K562 (cell line): Measurements from ENCODE around the gene COPA. TPM values are rescaled to one million over a fixed set of nuclear protein-coding genes. Genes with fewer than 3 reads are reported as not detected.

ENCODE experiments used
- CBX1 ChIP-seq: sonication (generic); IDR thresholded peaks from 2 replicates; pipeline ENCODE4 v1.6.1; 2016; ENCODE audit warnings: antibody characterized with exemption, low read depth, mild to moderate bottlenecking
- CEBPG ChIP-seq, 3 experiments: fragments of 200-800 bp in 1 of 3; sonication (Bioruptor generic) in 1 of 3; sonication (generic) in 1 of 3; formaldehyde crosslinking in 1 of 3; IDR thresholded peaks in 2 of 3; conservative IDR thresholded peaks in 1 of 3; 2 replicates each; pipeline versions ENCODE4 v1.6.1 to v1.8.0; 2016 to 2022; ENCODE audit warnings: missing compliant biosample characterization in 2 of 3, missing genetic modification characterization in 2 of 3, mild to moderate bottlenecking in 1 of 3, missing genetic modification reagents in 1 of 3
- HDAC8 ChIP-seq: fragments of 450-650 bp; IDR thresholded peaks from 2 replicates; pipeline ENCODE4 v1.6.1; 2016; ENCODE audit warnings: mild to moderate bottlenecking, missing genetic modification characterization, moderate library complexity, missing compliant biosample characterization
- MECOM ChIP-seq: fragments of 250-450 bp; sonication (Bioruptor Pico); IDR thresholded peaks from 2 replicates; pipeline ENCODE4 v1.8.0; 2022; ENCODE audit warnings: inconsistent platforms
- MTA3 ChIP-seq: fragments of 450-650 bp; formaldehyde crosslinking; IDR thresholded peaks from 2 replicates; pipeline ENCODE4 v1.6.1; 2017; ENCODE audit warnings: mild to moderate bottlenecking, borderline replicate concordance
- NCOA4 ChIP-seq: fragments of 450-650 bp; IDR thresholded peaks from 2 replicates; pipeline ENCODE4 v1.6.1; 2018; ENCODE audit warnings: mild to moderate bottlenecking; ENCODE audit not compliant: partially characterized antibody
- PHF8 ChIP-seq: fragments of 200-600 bp; sonication (generic); IDR thresholded peaks from 2 replicates; pipeline ENCODE4 v1.6.1; 2012; ENCODE audit warnings: mixed run types, mild to moderate bottlenecking, inconsistent platforms, low read length, moderate library complexity, borderline replicate concordance
- POU5F1 ChIP-seq: fragments of 150-350 bp; IDR thresholded peaks from 2 replicates; pipeline ENCODE4 v1.6.1; 2014; ENCODE audit warnings: borderline replicate concordance, low read length, low read depth, mild to moderate bottlenecking; ENCODE audit not compliant: partially characterized antibody
- SRSF7 ChIP-seq: fragments of 200-400 bp; formaldehyde crosslinking; optimal IDR thresholded peaks from 2 replicates; pipeline ENCODE3; 2017; ENCODE audit warnings: mild to moderate bottlenecking, low read depth, low read length
- TAF9B ChIP-seq: fragments of 450-650 bp; IDR thresholded peaks from 2 replicates; pipeline ENCODE4 v1.6.1; 2018; ENCODE audit warnings: mild to moderate bottlenecking; ENCODE audit not compliant: partially characterized antibody
- TBL1XR1 ChIP-seq, 2 experiments: IDR thresholded peaks; 2 replicates each; pipeline ENCODE4 v1.6.1; 2012; ENCODE audit warnings: improper control_type of control experiment in 2 of 2, low read length in 2 of 2, mild to moderate bottlenecking in 1 of 2
- TCF7L2 ChIP-seq: fragments of 150-350 bp; IDR thresholded peaks from 2 replicates; pipeline ENCODE4 v1.6.1; 2016; ENCODE audit warnings: low read depth, mild to moderate bottlenecking, low read length, moderate library complexity
- YY1 ChIP-seq, 3 experiments: IDR thresholded peaks; 2 replicates each; pipeline ENCODE4 v1.6.1; 2011; ENCODE audit warnings: low read length in 2 of 3, mild to moderate bottlenecking in 2 of 3, moderate library complexity in 2 of 3, borderline replicate concordance in 1 of 3, control low read depth in 1 of 3, low read depth in 1 of 3; ENCODE audit not compliant: insufficient read depth in 3 of 3, insufficient replicate concordance in 2 of 3, control insufficient read depth in 1 of 3, insufficient read length in 1 of 3; ENCODE audit errors: extremely low read depth in 1 of 3
- ZNF584 ChIP-seq: fragments of 200-800 bp; sonication (Bioruptor generic); IDR thresholded peaks from 2 replicates; pipeline ENCODE4 v1.6.1; 2016; ENCODE audit warnings: low read depth, mild to moderate bottlenecking, missing genetic modification characterization, missing compliant biosample characterization
- ZNF79 ChIP-seq: fragments of 250-450 bp; sonication (Bioruptor Pico); IDR thresholded peaks from 2 replicates; pipeline ENCODE4 v1.4.0; 2020; ENCODE audit warnings: low read depth, mild to moderate bottlenecking, moderate library complexity
- ZSCAN32 ChIP-seq: fragments of 450-650 bp; formaldehyde crosslinking; IDR thresholded peaks from 2 replicates; pipeline ENCODE4 v1.4.0; 2020; ENCODE audit warnings: mild to moderate bottlenecking, moderate library complexity
- polyA plus RNA-seq, 8 experiments: library from polyadenylated mRNA; depleted of rRNA in 4 of 8; stranded (reverse) in 5 of 8; unstranded in 3 of 8; fragments of >200 nt; fragmentation: Nextera tagmentation in 2 of 8; fragmentation: Illumina TruSeq in 1 of 8; extraction: Ambion mirVana in 2 of 8; extraction: Trizol in 1 of 8; gene quantifications; 2 replicates each; pipeline versions ENCODE4 v1.2.1 to v1.2.3, GENCODE V29; 2011 to 2014; ENCODE audit warnings: inconsistent platforms in 1 of 8, missing spikeins in 1 of 8
- total RNA-seq, 7 experiments: library from RNA; depleted of rRNA in 6 of 7; stranded (reverse); fragments of >200 nt in 6 of 7; fragmentation: Illumina TruSeq in 2 of 7; extraction: Trizol in 2 of 7; gene quantifications; 2 replicates each; pipeline versions ENCODE4 v1.2.1 to v1.2.3, GENCODE V29; 2011 to 2021; ENCODE audit warnings: low replicate concordance in 1 of 7
- TF ChIP-seq, protein P1 (sequence below): sonication (generic); formaldehyde crosslinking; IDR thresholded peaks from 2 replicates; pipeline ENCODE4 v1.8.0; 2023; ENCODE audit warnings: mild to moderate bottlenecking, missing genetic modification reagents
- TF ChIP-seq, protein P2 (sequence below): fragments of 450-650 bp; IDR thresholded peaks from 2 replicates; pipeline ENCODE4 v1.6.1; 2016; ENCODE audit warnings: antibody characterized with exemption
- TF ChIP-seq, protein P3 (sequence below): fragments of 450-650 bp; formaldehyde crosslinking; IDR thresholded peaks from 2 replicates; pipeline ENCODE4 v1.4.0; 2020; ENCODE audit warnings: mild to moderate bottlenecking
- TF ChIP-seq, protein P4 (sequence below): fragments of 250-450 bp; sonication (Bioruptor Pico); IDR thresholded peaks from 2 replicates; pipeline ENCODE4 v1.8.0; 2021; ENCODE audit warnings: mild to moderate bottlenecking, moderate library complexity
- TF ChIP-seq, protein P5 (sequence below): fragments of 450-650 bp; IDR thresholded peaks from 2 replicates; pipeline ENCODE4 v1.6.1; 2016; ENCODE audit warnings: low read depth, mild to moderate bottlenecking, moderate library complexity

The COPA gene
- total and polyA plus RNA-seq, 9 of the 15 experiments (the other 6 are each of a cell fraction or from before 2014, with no cell fraction given): 49.8 to 222 (median 110) TPM

DNA sequence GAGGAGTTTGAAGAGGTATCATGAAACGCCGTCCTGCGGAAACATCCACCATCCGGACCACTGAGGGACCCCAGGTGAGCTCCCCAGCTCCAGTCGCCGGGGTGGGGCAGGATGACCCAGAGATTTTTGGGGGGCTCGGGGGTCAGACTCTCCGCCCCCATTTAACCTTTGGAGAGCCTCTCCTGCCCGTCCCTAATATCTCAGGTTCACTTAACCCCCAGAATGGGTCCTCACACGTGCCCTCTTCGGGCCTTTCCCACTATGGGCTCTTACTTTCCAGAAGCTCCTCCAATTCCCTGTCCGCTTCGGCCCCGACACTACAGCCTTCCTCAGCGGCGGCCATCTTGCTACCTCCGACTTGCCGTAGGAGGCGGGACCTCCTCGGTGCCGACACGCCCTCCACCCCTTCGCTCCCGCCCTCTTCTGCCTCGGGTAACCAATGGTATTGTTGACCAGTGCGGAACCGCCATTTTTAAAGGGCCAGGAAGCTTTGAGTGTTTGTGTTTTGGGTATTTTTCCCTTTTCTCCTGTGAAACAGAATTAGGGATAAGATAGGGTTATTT is 58.2 kb downstream of the COPA start, which contains the start of gene PEX19 (continued):
- TF ChIP-seq, protein P1, sequence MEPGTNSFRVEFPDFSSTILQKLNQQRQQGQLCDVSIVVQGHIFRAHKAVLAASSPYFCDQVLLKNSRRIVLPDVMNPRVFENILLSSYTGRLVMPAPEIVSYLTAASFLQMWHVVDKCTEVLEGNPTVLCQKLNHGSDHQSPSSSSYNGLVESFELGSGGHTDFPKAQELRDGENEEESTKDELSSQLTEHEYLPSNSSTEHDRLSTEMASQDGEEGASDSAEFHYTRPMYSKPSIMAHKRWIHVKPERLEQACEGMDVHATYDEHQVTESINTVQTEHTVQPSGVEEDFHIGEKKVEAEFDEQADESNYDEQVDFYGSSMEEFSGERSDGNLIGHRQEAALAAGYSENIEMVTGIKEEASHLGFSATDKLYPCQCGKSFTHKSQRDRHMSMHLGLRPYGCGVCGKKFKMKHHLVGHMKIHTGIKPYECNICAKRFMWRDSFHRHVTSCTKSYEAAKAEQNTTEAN (CRISPR knock-in tag): no peak
- TF ChIP-seq, protein P2, sequence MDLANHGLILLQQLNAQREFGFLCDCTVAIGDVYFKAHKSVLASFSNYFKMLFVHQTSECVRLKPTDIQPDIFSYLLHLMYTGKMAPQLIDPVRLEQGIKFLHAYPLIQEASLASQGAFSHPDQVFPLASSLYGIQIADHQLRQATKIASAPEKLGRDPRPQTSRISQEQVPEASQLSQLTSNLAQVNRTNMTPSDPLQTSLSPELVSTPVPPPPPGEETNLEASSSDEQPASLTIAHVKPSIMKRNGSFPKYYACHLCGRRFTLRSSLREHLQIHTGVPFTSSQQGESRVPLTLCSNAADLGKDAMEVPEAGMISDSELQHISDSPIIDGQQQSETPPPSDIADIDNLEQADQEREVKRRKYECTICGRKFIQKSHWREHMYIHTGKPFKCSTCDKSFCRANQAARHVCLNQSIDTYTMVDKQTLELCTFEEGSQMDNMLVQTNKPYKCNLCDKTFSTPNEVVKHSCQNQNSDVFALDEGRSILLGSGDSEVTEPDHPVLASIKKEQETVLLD: no peak
- no peak for TF ChIP-seq SRSF7
- TF ChIP-seq YY1 (IDR thresholded peaks at IDR 0.05; ENCODE audit: borderline replicate concordance in 1 of 3, control insufficient read depth in 1 of 3, extremely low read depth in 1 of 3, insufficient read depth in 3 of 3, insufficient read length in 1 of 3, insufficient replicate concordance in 2 of 3, low read depth in 1 of 3, low read length in 2 of 3): peak; percentile 92 to 99 (median 98)
- TF ChIP-seq POU5F1: peak; percentile 64
- TF ChIP-seq TAF9B: peak; percentile 89
- TF ChIP-seq ZSCAN32: no peak
- no peak for TF ChIP-seq HDAC8 (tag)
- 0 out of 2 replicates have a peak, but pooled peaks have one; percentile 53 for TF ChIP-seq CBX1
- no peak for TF ChIP-seq NCOA4
- TF ChIP-seq MTA3: peak; percentile 97
- TF ChIP-seq MECOM (CRISPR knock-in tag): no peak
- no peak for TF ChIP-seq TBL1XR1 (IDR thresholded peaks at IDR 0.05; ENCODE audit: low read length in 2 of 2)
- TF ChIP-seq PHF8: peak; percentile 86; the same call in 1 of the 2 replicates
- no peak for TF ChIP-seq TCF7L2
- no peak for TF ChIP-seq CEBPG (CRISPR knock-in tag; IDR thresholded peaks at IDR 0.05)
- TF ChIP-seq CEBPG (tag; conservative IDR thresholded peaks at IDR 0.05 in 1 of 2, IDR thresholded peaks at IDR 0.05 in 1 of 2): no peak
- TF ChIP-seq ZNF79 (CRISPR knock-in tag): no peak
- TF ChIP-seq ZNF584: no peak
- TF ChIP-seq, protein P3, sequence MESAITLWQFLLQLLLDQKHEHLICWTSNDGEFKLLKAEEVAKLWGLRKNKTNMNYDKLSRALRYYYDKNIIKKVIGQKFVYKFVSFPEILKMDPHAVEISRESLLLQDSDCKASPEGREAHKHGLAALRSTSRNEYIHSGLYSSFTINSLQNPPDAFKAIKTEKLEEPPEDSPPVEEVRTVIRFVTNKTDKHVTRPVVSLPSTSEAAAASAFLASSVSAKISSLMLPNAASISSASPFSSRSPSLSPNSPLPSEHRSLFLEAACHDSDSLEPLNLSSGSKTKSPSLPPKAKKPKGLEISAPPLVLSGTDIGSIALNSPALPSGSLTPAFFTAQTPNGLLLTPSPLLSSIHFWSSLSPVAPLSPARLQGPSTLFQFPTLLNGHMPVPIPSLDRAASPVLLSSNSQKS (CRISPR knock-in tag): no peak
- TF ChIP-seq, protein P4, sequence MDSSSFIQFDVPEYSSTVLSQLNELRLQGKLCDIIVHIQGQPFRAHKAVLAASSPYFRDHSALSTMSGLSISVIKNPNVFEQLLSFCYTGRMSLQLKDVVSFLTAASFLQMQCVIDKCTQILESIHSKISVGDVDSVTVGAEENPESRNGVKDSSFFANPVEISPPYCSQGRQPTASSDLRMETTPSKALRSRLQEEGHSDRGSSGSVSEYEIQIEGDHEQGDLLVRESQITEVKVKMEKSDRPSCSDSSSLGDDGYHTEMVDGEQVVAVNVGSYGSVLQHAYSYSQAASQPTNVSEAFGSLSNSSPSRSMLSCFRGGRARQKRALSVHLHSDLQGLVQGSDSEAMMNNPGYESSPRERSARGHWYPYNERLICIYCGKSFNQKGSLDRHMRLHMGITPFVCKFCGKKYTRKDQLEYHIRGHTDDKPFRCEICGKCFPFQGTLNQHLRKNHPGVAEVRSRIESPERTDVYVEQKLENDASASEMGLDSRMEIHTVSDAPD (CRISPR knock-in tag): no peak
- TF ChIP-seq, protein P5, sequence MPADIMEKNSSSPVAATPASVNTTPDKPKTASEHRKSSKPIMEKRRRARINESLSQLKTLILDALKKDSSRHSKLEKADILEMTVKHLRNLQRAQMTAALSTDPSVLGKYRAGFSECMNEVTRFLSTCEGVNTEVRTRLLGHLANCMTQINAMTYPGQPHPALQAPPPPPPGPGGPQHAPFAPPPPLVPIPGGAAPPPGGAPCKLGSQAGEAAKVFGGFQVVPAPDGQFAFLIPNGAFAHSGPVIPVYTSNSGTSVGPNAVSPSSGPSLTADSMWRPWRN: no peak
